Fibroblast of the aortic adventitia (primary cell): Measurements from ENCODE around the gene IDNK. TPM values are rescaled to one million over a fixed set of nuclear protein-coding genes. Genes with fewer than 3 reads are reported as not detected.
"Not testable (repeated sequence)": the region's sequence is repeated elsewhere in the genome, so short reads cannot be mapped to it uniquely, and the experiment has no call there.

Experiments
- DNase-seq: peaks from one replicate; pipeline ENCODE4 v3.0.0-alpha.2; 2010; ENCODE audit warnings: low read depth
- H3K4me3 ChIP-seq: 2 replicates; pipeline ENCODE4 v1.5.1; 2011; ENCODE audit warnings: low read depth, mild to moderate bottlenecking, control low read depth, low read length, moderate library complexity
- CTCF ChIP-seq: IDR thresholded peaks from 2 replicates; pipeline ENCODE4 v1.5.1; 2011; ENCODE audit warnings: mild to moderate bottlenecking, low read length, control low read depth, inconsistent platforms; ENCODE audit not compliant: insufficient read depth
- total RNA-seq: library from RNA; depleted of rRNA; stranded (reverse); fragments of >200 nt; gene quantifications from 2 replicates; pipeline ENCODE4 v1.2.3, GENCODE V29; 2012; ENCODE audit warnings: low replicate concordance

Gene IDNK
- total RNA-seq, 1 donor = 7.6 TPM

GRCh38 chr9:83596899-83597504, 25.9 kb upstream of the IDNK start:
- DNase-seq = peak; percentile 52
- peak; percentile 61 for TF ChIP-seq CTCF
- H3K4me3 ChIP-seq = no peak overlapping the region

GRCh38 chr9:83598487-83598886, 24.5 kb upstream of the IDNK start:
- TF ChIP-seq CTCF = no peak
- DNase-seq = peak; percentile 30
- no peak overlapping the region for H3K4me3 ChIP-seq

GRCh38 chr9:83599071-83599470, 23.9 kb upstream of the IDNK start:
- TF ChIP-seq CTCF = no peak
- no peak for DNase-seq
- no peak overlapping the region for H3K4me3 ChIP-seq

- DNase-seq = no peak
- no peak for TF ChIP-seq CTCF
- H3K4me3 ChIP-seq = no peak overlapping the region
These were observed 21.5 kb upstream of the IDNK start for GRCh38 chr9:83601463-83601862.

GRCh38 chr9:83607620-83608019, 15.3 kb upstream of the IDNK start:
- not testable (repeated sequence) for DNase-seq, H3K4me3 ChIP-seq

- H3K4me3 ChIP-seq = not testable (repeated sequence)
These were observed 9.6 kb upstream of the IDNK start for GRCh38 chr9:83613298-83613697.

GRCh38 chr9:83617299-83617698, 5.6 kb upstream of the IDNK start:
- DNase-seq = no peak
- no peak overlapping the region for H3K4me3 ChIP-seq
- no peak for TF ChIP-seq CTCF

More at GRCh38 chr9:83613298-83613697, 9.6 kb upstream of the IDNK start:
- DNase-seq = not testable (repeated sequence)

- DNase-seq = peak; percentile 66
- H3K4me3 ChIP-seq = no peak overlapping the region
- peak; percentile 78 for TF ChIP-seq CTCF
These were observed 1.9 kb upstream of the IDNK start for GRCh38 chr9:83620841-83621636.
